ENCODE measurements around the gene NTN3.

The NTN3 gene

GRCh38 chr16:2466667-2467527 lies 4.2 kb upstream of the NTN3 start:
- DNase-seq (ENCODE audit: low read depth), result no peak

GRCh38 chr16:2467528-2468232 lies 3.4 kb upstream of the NTN3 start:
- no peak for DNase-seq (ENCODE audit: low read depth)

GRCh38 chr16:2468233-2468724 lies 2.8 kb upstream of the NTN3 start:
- no peak for DNase-seq (ENCODE audit: low read depth)

- no peak for DNase-seq (ENCODE audit: low read depth)
Observed at GRCh38 chr16:2468725-2469398, 2.2 kb upstream of the NTN3 start.

- no peak for DNase-seq (ENCODE audit: low read depth)
Observed at GRCh38 chr16:2469399-2470233, 1.5 kb upstream of the NTN3 start.

GRCh38 chr16:2470234-2470601 lies 879 bp upstream of the NTN3 start:
- DNase-seq (ENCODE audit: low read depth), result no peak

- DNase-seq (ENCODE audit: low read depth), result no peak
Observed at GRCh38 chr16:2470603-2471015, 488 bp upstream of the NTN3 start.

GRCh38 chr16:2471653-2472487 lies 773 bp downstream of the NTN3 start:
- DNase-seq (ENCODE audit: low read depth), result no peak

GRCh38 chr16:2472488-2472864 lies 1.4 kb downstream of the NTN3 start:
- no peak for DNase-seq (ENCODE audit: low read depth)

GRCh38 chr16:2472885-2473445 lies 1.9 kb downstream of the NTN3 start:
- DNase-seq (ENCODE audit: low read depth), result no peak

GRCh38 chr16:2473446-2473926 lies 2.4 kb downstream of the NTN3 start:
- DNase-seq (ENCODE audit: low read depth), result peak; percentile 72

- no peak for DNase-seq (ENCODE audit: low read depth)
Observed at GRCh38 chr16:2473999-2474876, 3.1 kb downstream of the NTN3 start.

- no peak for DNase-seq (ENCODE audit: low read depth)
Observed at GRCh38 chr16:2474877-2475412, 3.8 kb downstream of the NTN3 start, which contains the start of gene TBC1D24. TSS of gene TBC1D24 (plus strand) at chr16:2475127. CDS start at chr16:2496149, 21,022 bp downstream.

GRCh38 chr16:2475413-2476344 lies 4.6 kb downstream of the NTN3 start:
- DNase-seq (ENCODE audit: low read depth), result no peak

- no peak for DNase-seq (ENCODE audit: low read depth)
Observed at GRCh38 chr16:2476345-2476720, 5.2 kb downstream of the NTN3 start.

- no peak for DNase-seq (ENCODE audit: low read depth)
Observed at GRCh38 chr16:2476741-2477140, 5.6 kb downstream of the NTN3 start.

GRCh38 chr16:2477327-2477726 lies 6.2 kb downstream of the NTN3 start:
- DNase-seq (ENCODE audit: low read depth), result no peak

GRCh38 chr16:2478279-2478678 lies 7.2 kb downstream of the NTN3 start:
- DNase-seq (ENCODE audit: low read depth), result no peak
